Measurements from ENCODE around the gene BAX. TPM values are rescaled to one million over a fixed set of nuclear protein-coding genes. Genes with fewer than 3 reads are reported as not detected.
A peak's percentile ranks its signal among the peaks of the same experiment; 100 is the strongest.

BAX gene
- total and polyA plus RNA-seq, 2 of the 13 experiments (the other 11 are each of a cell fraction or from before 2014, with no cell fraction given): 139 to 176 TPM

GRCh38 chr19:48963371-48964204 lies 8.9 kb downstream of the BAX start (continued):
- TF ChIP-seq YY1 (IDR thresholded peaks at IDR 0.05; ENCODE audit: insufficient read depth, insufficient replicate concordance, low read depth, low read length) (peak; percentile 73), MEIS1 (CRISPR knock-in tag; IDR thresholded peaks at IDR 0.05; ENCODE audit: borderline replicate concordance) (no peak), KDM2A (CRISPR knock-in tag; IDR thresholded peaks at IDR 0.05; ENCODE audit: borderline replicate concordance, low read depth) (peak; percentile 84), FOXA3 (CRISPR knock-in tag; IDR thresholded peaks at IDR 0.05) (peak; percentile 48; the same call in 1 of the 2 replicates), ZC3H4 (CRISPR knock-in tag; IDR thresholded peaks at IDR 0.05; ENCODE audit: borderline replicate concordance) (peak; percentile 70; the same call in 1 of the 2 replicates), ZNF709 (CRISPR knock-in tag; IDR thresholded peaks at IDR 0.05) (no peak; the same call in 1 of the 2 replicates), RAD21 (CRISPR knock-in tag; IDR thresholded peaks at IDR 0.05) (peak; percentile 31; the same call in 1 of the 2 replicates), ZNF563 (CRISPR knock-in tag; IDR thresholded peaks at IDR 0.05) (no peak), ZBTB25 (CRISPR knock-in tag; IDR thresholded peaks at IDR 0.05) (peak; percentile 80), STAT6 (CRISPR knock-in tag; IDR thresholded peaks at IDR 0.05; ENCODE audit: borderline replicate concordance) (peak; percentile 45; the same call in 1 of the 2 replicates), AHDC1 (CRISPR knock-in tag; IDR thresholded peaks at IDR 0.05; ENCODE audit: borderline replicate concordance) (no peak), ZNF782 (CRISPR knock-in tag; IDR thresholded peaks at IDR 0.05; ENCODE audit: borderline replicate concordance) (peak; percentile 73; the same call in 1 of the 2 replicates), NCOA2 (CRISPR knock-in tag; IDR thresholded peaks at IDR 0.05) (peak; percentile 80), ARID5B (CRISPR knock-in tag; IDR thresholded peaks at IDR 0.05) (peak; percentile 63)
